Karpas-422 (cell line): Measurements from ENCODE around the gene TRPC1. TPM values are rescaled to one million over a fixed set of nuclear protein-coding genes. Genes with fewer than 3 reads are reported as not detected.
A peak's percentile ranks its signal among the peaks of the same experiment; 100 is the strongest.
"Not testable (repeated sequence)": the region's sequence is repeated elsewhere in the genome, so short reads cannot be mapped to it uniquely, and the experiment has no call there.

Experiments used
- DNase-seq: peaks from one replicate; pipeline ENCODE4 v3.0.0-alpha.2; 2015
- H2AFZ ChIP-seq: fragments of 200-600 bp; sonication (generic); 2 replicates; pipeline ENCODE4 v1.6.1; 2014; ENCODE audit warnings: antibody characterized with exemption, low read length, mixed read lengths
- H3K27ac ChIP-seq: fragments of 200-600 bp; sonication (generic); 2 replicates; pipeline ENCODE4 v1.5.1; 2014; ENCODE audit warnings: mild to moderate bottlenecking, low read length, moderate library complexity
- H3K27me3 ChIP-seq: fragments of 200-600 bp; sonication (generic); 2 replicates; pipeline ENCODE4 v1.6.1; 2014; ENCODE audit warnings: low read length, mixed read lengths
- H3K36me3 ChIP-seq: fragments of 200-600 bp; sonication (generic); 2 replicates; pipeline ENCODE4 v1.6.1; 2014; ENCODE audit warnings: low read length, mixed read lengths; ENCODE audit not compliant: insufficient read depth
- H3K4me1 ChIP-seq: fragments of 200-600 bp; sonication (generic); 2 replicates; pipeline ENCODE4 v1.6.1; 2014; ENCODE audit warnings: mild to moderate bottlenecking, low read length, mixed read lengths
- H3K4me2 ChIP-seq: fragments of 200-600 bp; sonication (generic); 2 replicates; pipeline ENCODE4 v1.6.1; 2014; ENCODE audit warnings: low read length, low read depth, mild to moderate bottlenecking; ENCODE audit not compliant: poor library complexity, severe bottlenecking
- H3K4me3 ChIP-seq: fragments of 200-600 bp; sonication (generic); 2 replicates; pipeline ENCODE4 v1.5.1; 2014; ENCODE audit warnings: mild to moderate bottlenecking, antibody characterized with exemption, low read length, mixed read lengths
- H3K79me2 ChIP-seq: fragments of 200-600 bp; sonication (generic); 2 replicates; pipeline ENCODE4 v1.6.1; 2014; ENCODE audit warnings: mild to moderate bottlenecking, low read length, mixed read lengths
- H3K9ac ChIP-seq: fragments of 200-600 bp; sonication (generic); 2 replicates; pipeline ENCODE4 v1.6.0; 2014; ENCODE audit warnings: low read length
- H3K9me2 ChIP-seq: fragments of 200-600 bp; sonication (generic), shearing (Covaris generic); replicated peaks from 2 replicates; pipeline ENCODE4 v1.6.0; 2014; ENCODE audit warnings: mild to moderate bottlenecking, low read length, moderate library complexity; ENCODE audit not compliant: insufficient read depth
- H3K9me3 ChIP-seq: fragments of 300-700, 200-600 bp; sonication (generic); 2 replicates; pipeline ENCODE4 v1.6.1; 2014; ENCODE audit warnings: low read length, mixed read lengths
- H4K20me1 ChIP-seq: fragments of 200-600 bp; sonication (generic); 2 replicates; pipeline ENCODE4 v1.6.1; 2014; ENCODE audit warnings: mild to moderate bottlenecking, antibody characterized with exemption, low read length, low read depth; ENCODE audit not compliant: insufficient read depth
- total RNA-seq: library from RNA; depleted of rRNA; stranded (reverse); fragments of >200 nt; shearing (Covaris generic); gene quantifications from 2 replicates; pipeline ENCODE4 v1.2.3, GENCODE V29; 2014; ENCODE audit warnings: low replicate concordance

TRPC1 gene
- total RNA-seq, 1 experiment from 2014 or later: 0.75 TPM

GRCh38 chr3:142706321-142707127, 17.3 kb upstream of the TRPC1 start:
- no peaks in the 10 kb centered on the region for H3K9me2 ChIP-seq
- no peaks in the 10 kb centered on the region for H4K20me1 ChIP-seq
- H3K4me3 ChIP-seq: no peak overlapping the region
- H3K4me2 ChIP-seq: no peak overlapping the region
- H3K36me3 ChIP-seq: no peaks in the 10 kb centered on the region
- H3K79me2 ChIP-seq: no peaks in the 10 kb centered on the region
- H2AFZ ChIP-seq: no peak overlapping the region
- H3K9ac ChIP-seq: no peak overlapping the region
- H3K4me1 ChIP-seq: no peaks in the 10 kb centered on the region
- DNase-seq: no peak
- no peak overlapping the region for H3K27ac ChIP-seq
- no peaks in the 10 kb centered on the region for H3K27me3 ChIP-seq
- no peaks in the 10 kb centered on the region for H3K9me3 ChIP-seq

- no peaks in the 10 kb centered on the region for H3K79me2 ChIP-seq
- H2AFZ ChIP-seq: no peak overlapping the region
- H3K27me3 ChIP-seq: no peaks in the 10 kb centered on the region
- no peaks in the 10 kb centered on the region for H3K9me3 ChIP-seq
- H4K20me1 ChIP-seq: no peaks in the 10 kb centered on the region
- no peaks in the 10 kb centered on the region for H3K9me2 ChIP-seq
- no peak for DNase-seq
- no peak overlapping the region for H3K4me2 ChIP-seq
- H3K9ac ChIP-seq: no peak overlapping the region
- no peaks in the 10 kb centered on the region for H3K36me3 ChIP-seq
- H3K4me1 ChIP-seq: no peaks in the 10 kb centered on the region
- H3K27ac ChIP-seq: no peak overlapping the region
- no peak overlapping the region for H3K4me3 ChIP-seq
Observed at GRCh38 chr3:142709207-142709606, 14.6 kb upstream of the TRPC1 start.

GRCh38 chr3:142714882-142715281, 9.0 kb upstream of the TRPC1 start:
- not testable (repeated sequence) for H4K20me1 ChIP-seq, H2AFZ ChIP-seq, H3K4me3 ChIP-seq, H3K36me3 ChIP-seq, H3K4me1 ChIP-seq, H3K4me2 ChIP-seq, H3K27me3 ChIP-seq, H3K9me2 ChIP-seq, H3K27ac ChIP-seq, H3K9ac ChIP-seq, H3K79me2 ChIP-seq, DNase-seq, H3K9me3 ChIP-seq

GRCh38 chr3:142716102-142716501, 7.7 kb upstream of the TRPC1 start:
- H3K27ac ChIP-seq: no peak overlapping the region
- no peak overlapping the region for H2AFZ ChIP-seq
- no peak overlapping the region for H3K4me2 ChIP-seq
- no peaks in the 10 kb centered on the region for H3K36me3 ChIP-seq
- no peaks in the 10 kb centered on the region for H3K9me2 ChIP-seq
- H3K9me3 ChIP-seq: no peaks in the 10 kb centered on the region
- H3K4me3 ChIP-seq: no peak overlapping the region
- H3K4me1 ChIP-seq: no peaks in the 10 kb centered on the region
- DNase-seq: no peak
- no peaks in the 10 kb centered on the region for H3K27me3 ChIP-seq
- H3K9ac ChIP-seq: no peak overlapping the region
- no peaks in the 10 kb centered on the region for H3K79me2 ChIP-seq
- no peaks in the 10 kb centered on the region for H4K20me1 ChIP-seq

GRCh38 chr3:142723665-142723967, 218 bp upstream of the TRPC1 start:
- Histone ChIP-seq H3K4me3 (peak overlapping the region; percentile 44; the same call in 1 of the 2 replicates), H3K9ac (peak overlapping the region; percentile 39; the same call in 1 of the 2 replicates), H3K27ac (no peak overlapping the region)

GRCh38 chr3:142724682-142725356, 985 bp downstream of the TRPC1 start:
- H3K79me2 ChIP-seq: no peaks in the 10 kb centered on the region
- no peaks in the 10 kb centered on the region for H3K9me2 ChIP-seq
- H3K4me1 ChIP-seq: 0 out of 2 replicates have a peak, but pooled peaks cover 4% of the 10 kb centered on the region
- DNase-seq: no peak
- H3K9me3 ChIP-seq: no peaks in the 10 kb centered on the region
- no peaks in the 10 kb centered on the region for H4K20me1 ChIP-seq
- no peaks in the 10 kb centered on the region for H3K36me3 ChIP-seq
- no peaks in the 10 kb centered on the region for H3K27me3 ChIP-seq
- peak overlapping the region; percentile 66 for H3K4me3 ChIP-seq
- peak overlapping the region; percentile 65 for H3K4me2 ChIP-seq
- H2AFZ ChIP-seq: peak overlapping the region; percentile 56; the same call in 1 of the 2 replicates
- peak overlapping the region; percentile 70; the same call in 1 of the 2 replicates for H3K9ac ChIP-seq
- no peak overlapping the region for H3K27ac ChIP-seq

More at GRCh38 chr3:142723665-142723967, 218 bp upstream of the TRPC1 start:
- no peak overlapping the region for H2AFZ ChIP-seq
- H3K9me2 ChIP-seq: no peaks in the 10 kb centered on the region
- no peaks in the 10 kb centered on the region for H4K20me1 ChIP-seq
- 0 out of 2 replicates have a peak, but pooled peaks cover 4% of the 10 kb centered on the region for H3K4me1 ChIP-seq
- no peak for DNase-seq
- H3K27me3 ChIP-seq: no peaks in the 10 kb centered on the region
- H3K36me3 ChIP-seq: no peaks in the 10 kb centered on the region
- peak overlapping the region; percentile 65 for H3K4me2 ChIP-seq
- no peaks in the 10 kb centered on the region for H3K79me2 ChIP-seq
- H3K9me3 ChIP-seq: no peaks in the 10 kb centered on the region

- no peak overlapping the region for H3K27ac ChIP-seq
- no peak overlapping the region for H2AFZ ChIP-seq
- no peaks in the 10 kb centered on the region for H3K9me3 ChIP-seq
- H3K79me2 ChIP-seq: no peaks in the 10 kb centered on the region
- no peaks in the 10 kb centered on the region for H3K27me3 ChIP-seq
- H3K4me2 ChIP-seq: no peak overlapping the region
- no peaks in the 10 kb centered on the region for H4K20me1 ChIP-seq
- no peaks in the 10 kb centered on the region for H3K9me2 ChIP-seq
- no peak overlapping the region for H3K9ac ChIP-seq
- H3K36me3 ChIP-seq: no peaks in the 10 kb centered on the region
- no peak for DNase-seq
- H3K4me3 ChIP-seq: no peak overlapping the region
- H3K4me1 ChIP-seq: 0 out of 2 replicates have a peak, but pooled peaks cover 4% of the 10 kb centered on the region
Observed at GRCh38 chr3:142725357-142725739, 1.5 kb downstream of the TRPC1 start.

- no peaks in the 10 kb centered on the region for H3K9me3 ChIP-seq
- H3K79me2 ChIP-seq: no peaks in the 10 kb centered on the region
- H3K4me2 ChIP-seq: no peak overlapping the region
- H3K4me1 ChIP-seq: 0 out of 2 replicates have a peak, but pooled peaks cover 4% of the 10 kb centered on the region
- no peak for DNase-seq
- H2AFZ ChIP-seq: no peak overlapping the region
- H3K27ac ChIP-seq: no peak overlapping the region
- no peaks in the 10 kb centered on the region for H3K36me3 ChIP-seq
- H3K9ac ChIP-seq: no peak overlapping the region
- H3K4me3 ChIP-seq: no peak overlapping the region
- H3K9me2 ChIP-seq: no peaks in the 10 kb centered on the region
- H3K27me3 ChIP-seq: no peaks in the 10 kb centered on the region
- H4K20me1 ChIP-seq: no peaks in the 10 kb centered on the region
Observed at GRCh38 chr3:142726017-142726416, 2.2 kb downstream of the TRPC1 start.
